WTC11 (cell line): Measurements from ENCODE around the gene CACNG1.

Experiments used
- AFF4 ChIP-seq: sonication (generic); formaldehyde crosslinking; IDR thresholded peaks from 2 replicates; pipeline ENCODE4 v1.8.1; 2023; ENCODE audit warnings: mild to moderate bottlenecking, missing genetic modification reagents, borderline replicate concordance
- CREM ChIP-seq: sonication (generic); formaldehyde crosslinking; IDR thresholded peaks from 2 replicates; pipeline ENCODE4 v1.8.1; 2022; ENCODE audit warnings: mild to moderate bottlenecking, missing genetic modification reagents, moderate library complexity
- CTCF ChIP-seq: fragments of 200-600 bp; IDR thresholded peaks from 2 replicates; pipeline ENCODE4 v1.8.0; 2022; ENCODE audit warnings: antibody characterized with exemption
- HMGXB4 ChIP-seq: sonication (generic); formaldehyde crosslinking; IDR thresholded peaks from 2 replicates; pipeline ENCODE4 v1.8.1; 2023; ENCODE audit warnings: mild to moderate bottlenecking, moderate library complexity, missing genetic modification reagents
- MYBL2 ChIP-seq: sonication (generic); formaldehyde crosslinking; IDR thresholded peaks from 2 replicates; pipeline ENCODE4 v1.8.1; 2023; ENCODE audit warnings: mild to moderate bottlenecking, moderate library complexity, missing genetic modification reagents
- NFE2L1 ChIP-seq: sonication (generic); formaldehyde crosslinking; IDR thresholded peaks from 2 replicates; pipeline ENCODE4 v1.8.1; 2023; ENCODE audit warnings: missing genetic modification reagents
- NFYB ChIP-seq: sonication (generic); formaldehyde crosslinking; conservative IDR thresholded peaks from 2 replicates; pipeline ENCODE4 v1.8.0; 2022; ENCODE audit warnings: low read depth, missing genetic modification reagents
- TEAD4 ChIP-seq: sonication (generic); formaldehyde crosslinking; IDR thresholded peaks from 2 replicates; pipeline ENCODE4 v1.8.0; 2022; ENCODE audit warnings: mild to moderate bottlenecking, missing genetic modification reagents
- USF1 ChIP-seq: sonication (generic); formaldehyde crosslinking; IDR thresholded peaks from 2 replicates; pipeline ENCODE4 v1.8.0; 2022; ENCODE audit warnings: mild to moderate bottlenecking, missing genetic modification reagents
- ZNF232 ChIP-seq: sonication (generic); formaldehyde crosslinking; IDR thresholded peaks from 2 replicates; pipeline ENCODE4 v1.8.0; 2022; ENCODE audit warnings: mild to moderate bottlenecking, missing genetic modification reagents

GRCh38 chr17:67054011-67054591, 9.7 kb downstream of the CACNG1 start:
- no peak for TF ChIP-seq CTCF
- TF ChIP-seq ZNF232 = no peak
- TF ChIP-seq HMGXB4 (CRISPR knock-in tag) = no peak
- no peak for TF ChIP-seq MYBL2 (CRISPR knock-in tag)
- no peak for TF ChIP-seq CREM
- no peak for TF ChIP-seq NFE2L1 (CRISPR knock-in tag)
- TF ChIP-seq USF1 (CRISPR knock-in tag) = no peak
- no peak for TF ChIP-seq TEAD4
- no peak for TF ChIP-seq NFYB (CRISPR knock-in tag)
- no peak for TF ChIP-seq AFF4 (CRISPR knock-in tag)
